B cell (primary cell): Measurements from ENCODE around the gene ZMYND19. TPM values are rescaled to one million over a fixed set of nuclear protein-coding genes. Genes with fewer than 3 reads are reported as not detected.
A peak's percentile ranks its signal among the peaks of the same experiment; 100 is the strongest.
"Not testable (repeated sequence)": the region's sequence is repeated elsewhere in the genome, so short reads cannot be mapped to it uniquely, and the experiment has no call there.

ENCODE experiments used
- ATAC-seq: fragments of 200-7000 bp; cut with Tn5 transposase; one replicate; pipeline ENCODE4 v1.10.0; 2021; ENCODE audit warnings: low read depth, mild to moderate bottlenecking, moderate number of reproducible peaks, moderate library complexity
- CTCF ChIA-PET: fragments of 350-600 bp; sonication (Branson Sonifier 250); formaldehyde crosslinking; loops from one replicate; lab custom pipeline; 2021; ENCODE audit warnings: antibody characterized with exemption, inconsistent platforms; lab: Charles Lee
- POLR2A ChIA-PET: fragments of 350-600 bp; sonication (Branson Sonifier 250); formaldehyde crosslinking; loops from one replicate; lab custom pipeline; 2021; ENCODE audit warnings: antibody characterized with exemption; lab: Charles Lee
- DNase-seq: peaks from one replicate; pipeline ENCODE4 v3.0.0; 2013
- H2AFZ ChIP-seq: 2 replicates; pipeline ENCODE4 v1.6.1; 2012; ENCODE audit warnings: mild to moderate bottlenecking, low read depth, low read length; ENCODE audit not compliant: insufficient read depth, poor library complexity, severe bottlenecking
- H3K27ac ChIP-seq, 2 donors: 1 replicate in 1 of 2; 2 replicates in 1 of 2; pipeline ENCODE4 v1.5.1; 2012 to 2013; ENCODE audit warnings: low read length in 2 of 2, mild to moderate bottlenecking in 2 of 2, moderate library complexity in 1 of 2
- H3K27me3 ChIP-seq, 4 experiments: fragments of 200-600 bp in 1 of 4; sonication (generic) in 1 of 4; replicated peaks in 1 of 4; 1 replicate in 2 of 4; 2 replicates in 2 of 4; pipeline versions ENCODE4 v1.6.1 to v1.7.0; 2013 to 2016; ENCODE audit warnings: low read length in 3 of 4, mild to moderate bottlenecking in 2 of 4, mixed read lengths in 1 of 4, moderate library complexity in 1 of 4; ENCODE audit not compliant: insufficient read depth in 4 of 4, control insufficient read depth in 3 of 4; ENCODE audit errors: control extremely low read depth in 1 of 4
- H3K36me3 ChIP-seq, 2 experiments: replicated peaks in 1 of 2; 1 replicate in 1 of 2; 2 replicates in 1 of 2; pipeline versions ENCODE4 v1.6.1 to v1.7.1; 2013; ENCODE audit warnings: low read length in 1 of 2; ENCODE audit not compliant: insufficient read depth in 2 of 2, control insufficient read depth in 1 of 2; ENCODE audit errors: control extremely low read depth in 1 of 2, extremely low read depth in 1 of 2
- H3K4me1 ChIP-seq, 2 donors: fragments of 200-600 bp in 1 of 2; sonication (generic) in 1 of 2; 1 replicate in 1 of 2; 2 replicates in 1 of 2; pipeline versions ENCODE4 v1.5.1 to v1.6.1; 2013 to 2017; ENCODE audit warnings: low read length in 2 of 2; ENCODE audit not compliant: control insufficient read depth in 2 of 2, insufficient read depth in 2 of 2
- H3K4me2 ChIP-seq: replicated peaks from 2 replicates; pipeline ENCODE3; 2012; ENCODE audit warnings: mild to moderate bottlenecking, low read depth, low read length; ENCODE audit not compliant: poor library complexity, severe bottlenecking
- H3K4me3 ChIP-seq, 5 experiments: fragments of 200-600 bp in 1 of 5; sonication (generic) in 1 of 5; 1 replicate in 3 of 5; 2 replicates in 2 of 5; pipeline versions ENCODE4 v1.5.1 to v1.7.0; 2011 to 2016; ENCODE audit warnings: low read length in 4 of 5, mild to moderate bottlenecking in 4 of 5, low read depth in 2 of 5, control low read depth in 1 of 5, moderate library complexity in 1 of 5; ENCODE audit not compliant: insufficient read depth in 1 of 5; ENCODE audit errors: control extremely low read depth in 1 of 5, extremely low read depth in 1 of 5
- H3K79me2 ChIP-seq: fragments of 200-600 bp; sonication (generic); one replicate; pipeline ENCODE4 v1.6.0; 2016; ENCODE audit warnings: low read length; ENCODE audit not compliant: control insufficient read depth, insufficient read depth
- H3K9ac ChIP-seq: fragments of 200-600 bp; sonication (generic); 2 replicates; pipeline ENCODE4 v1.6.1; 2017; ENCODE audit warnings: mild to moderate bottlenecking, low read length, moderate library complexity
- H3K9me3 ChIP-seq, 3 donors: one replicate each; pipeline versions ENCODE4 v1.6.1 to v1.7.1; 2013; ENCODE audit warnings: low read length in 2 of 3; ENCODE audit not compliant: control insufficient read depth in 2 of 3, insufficient read depth in 1 of 3; ENCODE audit errors: control extremely low read depth in 1 of 3
- H4K20me1 ChIP-seq: 2 replicates; pipeline ENCODE4 v1.6.0; 2012; ENCODE audit warnings: mild to moderate bottlenecking, low read length; ENCODE audit not compliant: insufficient read depth, control insufficient read depth, poor library complexity, severe bottlenecking
- H3K27ac Mint-ChIP-seq: one replicate; pipeline ENCODE4 v1.8.0; 2021; ENCODE audit warnings: mixed read lengths
- H3K27me3 Mint-ChIP-seq: one replicate; pipeline ENCODE4 v1.8.0; 2021; ENCODE audit warnings: mixed read lengths
- H3K4me1 Mint-ChIP-seq: one replicate; pipeline ENCODE4 v1.8.0; 2021; ENCODE audit warnings: mixed read lengths
- H3K4me3 Mint-ChIP-seq: one replicate; pipeline ENCODE4 v1.8.0; 2021; ENCODE audit warnings: mixed read lengths
- H3K9me3 Mint-ChIP-seq: one replicate; pipeline ENCODE4 v1.8.0; 2022; ENCODE audit warnings: mixed read lengths; ENCODE audit not compliant: insufficient read depth
- CTCF ChIP-seq: fragments of 200-600 bp; IDR thresholded peaks from one replicate; pipeline ENCODE4 v1.8.0; 2022; ENCODE audit warnings: antibody characterized with exemption, mild to moderate bottlenecking
- EZH2 ChIP-seq: IDR thresholded peaks from 2 replicates; pipeline ENCODE4 v1.6.1; 2012; ENCODE audit warnings: borderline replicate concordance, low read depth, mild to moderate bottlenecking, moderate library complexity, low read length; ENCODE audit not compliant: insufficient read depth, poor library complexity, severe bottlenecking
- WGBS: methylation state at CpG from one replicate; pipeline ENCODE4 v1.1.5; 2013; ENCODE audit warnings: missing lambda C conversion rate; ENCODE audit not compliant: insufficient coverage; 5-methylcytosine and 5-hydroxymethylcytosine counted together
- intact Hi-C: fragments of 100-400 bp; cut with micrococcal nuclease; formaldehyde crosslinking; loops from one replicate; pipeline ENCODE4 v1.10.0; 2022
- polyA plus RNA-seq: library from polyadenylated mRNA; depleted of rRNA; stranded (reverse); fragments of >200 nt; gene quantifications from 2 replicates; pipeline ENCODE4 v1.2.3, GENCODE V29; 2012
- total RNA-seq, 2 donors: library from RNA; stranded (reverse); fragments of 120-200 nt in 1 of 2; gene quantifications; 1 replicate in 1 of 2; 2 replicates in 1 of 2; pipeline versions ENCODE4 v1.2.3 to v1.2.4, GENCODE V29; 2013 to 2022

ZMYND19 gene
- total and polyA plus RNA-seq, 2 donors (not counting 1 experiment from before 2014, with no cell fraction given) = 22.0 to 24.1 TPM

GRCh38 chr9:137538058-137538457 lies 52.3 kb downstream of the ZMYND19 start:
- Histone ChIP-seq H3K36me3 (peaks cover 0 to 19% of the 10 kb centered on the region in 2 experiments), H3K4me3 (no peak overlapping the region), H3K79me2 (peaks cover 21% of the 10 kb centered on the region), H3K27me3 (no peaks in the 10 kb centered on the region), H4K20me1 (peaks cover 12% of the 10 kb centered on the region), H2AFZ (no peak overlapping the region), H3K27ac (no peak overlapping the region), H3K9me3 (peaks cover 1 to 27% (median 8%) of the 10 kb centered on the region in 3 donors), H3K9ac (no peak overlapping the region), H3K4me2 (no peak overlapping the region), H3K4me1 (peaks cover 19 to 28% of the 10 kb centered on the region in 2 donors)
- ATAC-seq (no peak), DNase-seq (no peak)
- intact Hi-C loops = loop anchor here (10.0 kb wide), 1 partner anchor 243 kb away; no protein-coding TSS in a partner anchor
- Mint-ChIP-seq H3K4me1 (peaks cover 26% of the 10 kb centered on the region), H3K4me3 (no peak overlapping the region), H3K27ac (peak overlapping the region; percentile 84), H3K27me3 (no peaks in the 10 kb centered on the region), H3K9me3 (peaks cover 4% of the 10 kb centered on the region)
- WGBS = 97% methylated on average over 16 of the region's 16 CpGs
- no peak for TF ChIP-seq CTCF
- TF ChIP-seq EZH2 = no peak
- POLR2A ChIA-PET = no interaction called here
- CTCF ChIA-PET = interaction anchor here (0.7 to 1.1 kb wide), 2 partner anchors 10 to 41 kb away, joined by 3 to 4 read pairs; no protein-coding TSS in a partner anchor

GRCh38 chr9:137536594-137537131 lies 53.6 kb downstream of the ZMYND19 start:
- Histone ChIP-seq H3K4me1 (peaks cover 19 to 28% of the 10 kb centered on the region in 2 donors), H3K4me2 (peak overlapping the region; percentile 26), H4K20me1 (peaks cover 13% of the 10 kb centered on the region), H3K27ac (peak overlapping the region; percentile 50 to 83), H3K79me2 (peaks cover 27% of the 10 kb centered on the region), H3K36me3 (peaks cover 0 to 13% of the 10 kb centered on the region in 2 experiments), H3K9me3 (peaks cover 1 to 27% (median 8%) of the 10 kb centered on the region in 3 donors)
- H3K9me3 Mint-ChIP-seq, H2AFZ ChIP-seq, H3K27me3 Mint-ChIP-seq, H3K27me3 ChIP-seq, H3K9ac ChIP-seq, CTCF ChIA-PET, H3K4me3 ChIP-seq: not testable (repeated sequence)
- DNase-seq = peak; percentile 49
- Mint-ChIP-seq H3K4me1 (peaks cover 26% of the 10 kb centered on the region), H3K27ac (peak overlapping the region; percentile 86), H3K4me3 (peak overlapping the region; percentile 52)
- ATAC-seq = peak; percentile 36
- intact Hi-C loops = loop anchor here (10.0 kb wide), 1 partner anchor 242 kb away; no protein-coding TSS in a partner anchor
- 4% methylated on average over 11 of the region's 16 CpGs for WGBS
- POLR2A ChIA-PET = interaction anchor here (0.7 kb wide), 1 partner anchor 54 kb away, joined by 3 read pairs; no protein-coding TSS in a partner anchor
